Nephron progenitor cell (in vitro differentiated cells): ENCODE results near the gene ANKRD28.

Source experiments
- DNase-seq: peaks from one replicate; pipeline ENCODE4 v3.0.0; 2021
- H3K27ac Mint-ChIP-seq: 2 replicates; pipeline ENCODE4 v1.8.0; 2021; ENCODE audit warnings: mild to moderate bottlenecking, moderate library complexity, mixed read lengths
- H3K27me3 Mint-ChIP-seq: 2 replicates; pipeline ENCODE4 v1.8.0; 2021; ENCODE audit warnings: mild to moderate bottlenecking, low read depth, mixed read lengths; ENCODE audit not compliant: poor library complexity
- H3K36me3 Mint-ChIP-seq: 2 replicates; pipeline ENCODE4 v1.8.0; 2021; ENCODE audit warnings: low read depth, mixed read lengths
- H3K4me1 Mint-ChIP-seq: 2 replicates; pipeline ENCODE4 v1.8.0; 2021; ENCODE audit warnings: mixed read lengths
- H3K4me3 Mint-ChIP-seq: 2 replicates; pipeline ENCODE4 v1.8.0; 2021; ENCODE audit warnings: mild to moderate bottlenecking, moderate library complexity, mixed read lengths
- H3K9me3 Mint-ChIP-seq: 2 replicates; pipeline ENCODE4 v1.8.0; 2021; ENCODE audit warnings: mild to moderate bottlenecking, moderate library complexity, mixed read lengths
- CTCF ChIP-seq: fragments of 200-600 bp; sonication (generic); IDR thresholded peaks from 2 replicates; pipeline ENCODE4 v1.5.0; 2021; ENCODE audit warnings: antibody characterized with exemption

Gene ANKRD28

GRCh38 chr3:15711281-15711680 lies 86.5 kb downstream of the ANKRD28 start:
- Mint-ChIP-seq H3K4me1 (no peaks in the 10 kb centered on the region), H3K27me3 (no peaks in the 10 kb centered on the region)
- no peak for TF ChIP-seq CTCF

GRCh38 chr3:15708882-15709677 lies 88.7 kb downstream of the ANKRD28 start:
- Mint-ChIP-seq H3K9me3 (peaks cover 7% of the 10 kb centered on the region), H3K4me3 (no peak overlapping the region), H3K4me1 (no peaks in the 10 kb centered on the region), H3K27me3 (no peaks in the 10 kb centered on the region), H3K36me3 (peaks cover 57% of the 10 kb centered on the region), H3K27ac (peak overlapping the region; percentile 2)
- TF ChIP-seq CTCF = no peak
- no peak for DNase-seq

More at GRCh38 chr3:15711281-15711680, 86.5 kb downstream of the ANKRD28 start:
- no peak for DNase-seq
- Mint-ChIP-seq H3K9me3 (peaks cover 7% of the 10 kb centered on the region), H3K36me3 (peaks cover 49% of the 10 kb centered on the region), H3K4me3 (no peak overlapping the region), H3K27ac (no peak overlapping the region)

GRCh38 chr3:15707779-15708178 lies 90.0 kb downstream of the ANKRD28 start:
- DNase-seq = no peak
- no peak overlapping the region for H3K27ac Mint-ChIP-seq
- no peak for TF ChIP-seq CTCF

GRCh38 chr3:15703346-15703745 lies 94.4 kb downstream of the ANKRD28 start:
- peaks cover 19% of the 10 kb centered on the region for H3K9me3 Mint-ChIP-seq
- no peak overlapping the region for H3K27ac Mint-ChIP-seq
- no peak for DNase-seq
- H3K4me1 Mint-ChIP-seq = no peaks in the 10 kb centered on the region
- no peak overlapping the region for H3K4me3 Mint-ChIP-seq
- peaks cover 2% of the 10 kb centered on the region for H3K27me3 Mint-ChIP-seq
- peaks cover 73% of the 10 kb centered on the region for H3K36me3 Mint-ChIP-seq
- no peak for TF ChIP-seq CTCF

More at GRCh38 chr3:15707779-15708178, 90.0 kb downstream of the ANKRD28 start:
- H3K9me3 Mint-ChIP-seq = peaks cover 7% of the 10 kb centered on the region
- H3K36me3 Mint-ChIP-seq = peaks cover 63% of the 10 kb centered on the region
- no peaks in the 10 kb centered on the region for H3K27me3 Mint-ChIP-seq
- no peak overlapping the region for H3K4me3 Mint-ChIP-seq
- H3K4me1 Mint-ChIP-seq = no peaks in the 10 kb centered on the region

GRCh38 chr3:15694628-15695027 lies 103.2 kb downstream of the ANKRD28 start:
- Mint-ChIP-seq H3K4me1 (no peaks in the 10 kb centered on the region), H3K27me3 (no peaks in the 10 kb centered on the region), H3K27ac (no peak overlapping the region), H3K9me3 (peaks cover 15% of the 10 kb centered on the region), H3K36me3 (peaks cover 58% of the 10 kb centered on the region), H3K4me3 (no peak overlapping the region)
- no peak for TF ChIP-seq CTCF
- DNase-seq = no peak

GRCh38 chr3:15693355-15693754 lies 104.4 kb downstream of the ANKRD28 start:
- Mint-ChIP-seq H3K27ac (no peak overlapping the region), H3K4me3 (no peak overlapping the region), H3K36me3 (peaks cover 56% of the 10 kb centered on the region), H3K4me1 (no peaks in the 10 kb centered on the region), H3K27me3 (no peaks in the 10 kb centered on the region), H3K9me3 (peaks cover 3% of the 10 kb centered on the region)
- DNase-seq = no peak
- TF ChIP-seq CTCF = no peak
